ENCODE results near the gene PEPD.
"Not testable (repeated sequence)": the region's sequence is repeated elsewhere in the genome, so short reads cannot be mapped to it uniquely, and the experiment has no call there.

The PEPD gene

GRCh38 chr19:33481863-33482262 is 39.7 kb downstream of the PEPD start:
- Histone ChIP-seq H3K4me2 (ENCODE audit: low read depth, low read length, poor library complexity, severe bottlenecking) (no peak overlapping the region), H3K36me3 (ENCODE audit: insufficient read depth, low read length) (no peaks in the 10 kb centered on the region), H3K9me3 (ENCODE audit: insufficient read depth, low read depth, low read length) (no peaks in the 10 kb centered on the region), H3K9me2 (replicated peaks; ENCODE audit: low read depth, low read length) (no peaks in the 10 kb centered on the region), H3K79me2 (ENCODE audit: insufficient read depth, low read length) (no peaks in the 10 kb centered on the region), H3K4me3 (ENCODE audit: low read length, poor library complexity, severe bottlenecking) (no peak overlapping the region), H2AFZ (ENCODE audit: low read length) (no peak overlapping the region), H4K20me1 (ENCODE audit: insufficient read depth, low read length, poor library complexity, severe bottlenecking) (no peaks in the 10 kb centered on the region), H3K27me3 (ENCODE audit: insufficient read depth, low read length, poor library complexity, severe bottlenecking) (no peaks in the 10 kb centered on the region), H3K9ac (ENCODE audit: low read depth, low read length, poor library complexity, severe bottlenecking) (no peak overlapping the region), H3F3A (ENCODE audit: low read depth) (no peaks in the 10 kb centered on the region), H3K4me1 (ENCODE audit: insufficient read depth, low read length, poor library complexity, severe bottlenecking) (no peaks in the 10 kb centered on the region)
- no peak for TF ChIP-seq EZH2phosphoT487 (IDR thresholded peaks at IDR 0.05; ENCODE audit: borderline replicate concordance)
- TF ChIP-seq, protein P1, sequence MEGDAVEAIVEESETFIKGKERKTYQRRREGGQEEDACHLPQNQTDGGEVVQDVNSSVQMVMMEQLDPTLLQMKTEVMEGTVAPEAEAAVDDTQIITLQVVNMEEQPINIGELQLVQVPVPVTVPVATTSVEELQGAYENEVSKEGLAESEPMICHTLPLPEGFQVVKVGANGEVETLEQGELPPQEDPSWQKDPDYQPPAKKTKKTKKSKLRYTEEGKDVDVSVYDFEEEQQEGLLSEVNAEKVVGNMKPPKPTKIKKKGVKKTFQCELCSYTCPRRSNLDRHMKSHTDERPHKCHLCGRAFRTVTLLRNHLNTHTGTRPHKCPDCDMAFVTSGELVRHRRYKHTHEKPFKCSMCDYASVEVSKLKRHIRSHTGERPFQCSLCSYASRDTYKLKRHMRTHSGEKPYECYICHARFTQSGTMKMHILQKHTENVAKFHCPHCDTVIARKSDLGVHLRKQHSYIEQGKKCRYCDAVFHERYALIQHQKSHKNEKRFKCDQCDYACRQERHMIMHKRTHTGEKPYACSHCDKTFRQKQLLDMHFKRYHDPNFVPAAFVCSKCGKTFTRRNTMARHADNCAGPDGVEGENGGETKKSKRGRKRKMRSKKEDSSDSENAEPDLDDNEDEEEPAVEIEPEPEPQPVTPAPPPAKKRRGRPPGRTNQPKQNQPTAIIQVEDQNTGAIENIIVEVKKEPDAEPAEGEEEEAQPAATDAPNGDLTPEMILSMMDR (conservative IDR thresholded peaks at IDR 0.05; ENCODE audit: low read length), result no peak

GRCh38 chr19:33479570-33479969 is 42.0 kb downstream of the PEPD start:
- not testable (repeated sequence) for H3K36me3 ChIP-seq (ENCODE audit: insufficient read depth, low read length); H3K9me2 ChIP-seq (replicated peaks; ENCODE audit: low read depth, low read length); H4K20me1 ChIP-seq (ENCODE audit: insufficient read depth, low read length, poor library complexity, severe bottlenecking); H3K9me3 ChIP-seq (ENCODE audit: insufficient read depth, low read depth, low read length); H3K9ac ChIP-seq (ENCODE audit: low read depth, low read length, poor library complexity, severe bottlenecking); H2AFZ ChIP-seq (ENCODE audit: low read length); H3K4me3 ChIP-seq (ENCODE audit: low read length, poor library complexity, severe bottlenecking); H3K79me2 ChIP-seq (ENCODE audit: insufficient read depth, low read length); H3K27me3 ChIP-seq (ENCODE audit: insufficient read depth, low read length, poor library complexity, severe bottlenecking); H3K4me2 ChIP-seq (ENCODE audit: low read depth, low read length, poor library complexity, severe bottlenecking); H3F3A ChIP-seq (ENCODE audit: low read depth); H3K4me1 ChIP-seq (ENCODE audit: insufficient read depth, low read length, poor library complexity, severe bottlenecking)

GRCh38 chr19:33477781-33478180 is 43.8 kb downstream of the PEPD start:
- TF ChIP-seq, protein P1 (conservative IDR thresholded peaks at IDR 0.05; ENCODE audit: low read length), result no peak
- TF ChIP-seq EZH2phosphoT487 (IDR thresholded peaks at IDR 0.05; ENCODE audit: borderline replicate concordance), result no peak
- no peaks in the 10 kb centered on the region for H3K9me2 ChIP-seq (replicated peaks; ENCODE audit: low read depth, low read length)
- H3K4me1 ChIP-seq (ENCODE audit: insufficient read depth, low read length, poor library complexity, severe bottlenecking), result peaks cover 26% of the 10 kb centered on the region
- H2AFZ ChIP-seq (ENCODE audit: low read length), result no peak overlapping the region
- no peaks in the 10 kb centered on the region for H3K27me3 ChIP-seq (ENCODE audit: insufficient read depth, low read length, poor library complexity, severe bottlenecking)
- H3K9me3 ChIP-seq (ENCODE audit: insufficient read depth, low read depth, low read length), result no peaks in the 10 kb centered on the region
- H3F3A ChIP-seq (ENCODE audit: low read depth), result no peaks in the 10 kb centered on the region
- no peaks in the 10 kb centered on the region for H3K36me3 ChIP-seq (ENCODE audit: insufficient read depth, low read length)
- no peaks in the 10 kb centered on the region for H4K20me1 ChIP-seq (ENCODE audit: insufficient read depth, low read length, poor library complexity, severe bottlenecking)
- H3K4me3 ChIP-seq (ENCODE audit: low read length, poor library complexity, severe bottlenecking), result no peak overlapping the region
- no peak overlapping the region for H3K4me2 ChIP-seq (ENCODE audit: low read depth, low read length, poor library complexity, severe bottlenecking)
- H3K79me2 ChIP-seq (ENCODE audit: insufficient read depth, low read length), result no peaks in the 10 kb centered on the region
- H3K9ac ChIP-seq (ENCODE audit: low read depth, low read length, poor library complexity, severe bottlenecking), result no peak overlapping the region

DNA sequence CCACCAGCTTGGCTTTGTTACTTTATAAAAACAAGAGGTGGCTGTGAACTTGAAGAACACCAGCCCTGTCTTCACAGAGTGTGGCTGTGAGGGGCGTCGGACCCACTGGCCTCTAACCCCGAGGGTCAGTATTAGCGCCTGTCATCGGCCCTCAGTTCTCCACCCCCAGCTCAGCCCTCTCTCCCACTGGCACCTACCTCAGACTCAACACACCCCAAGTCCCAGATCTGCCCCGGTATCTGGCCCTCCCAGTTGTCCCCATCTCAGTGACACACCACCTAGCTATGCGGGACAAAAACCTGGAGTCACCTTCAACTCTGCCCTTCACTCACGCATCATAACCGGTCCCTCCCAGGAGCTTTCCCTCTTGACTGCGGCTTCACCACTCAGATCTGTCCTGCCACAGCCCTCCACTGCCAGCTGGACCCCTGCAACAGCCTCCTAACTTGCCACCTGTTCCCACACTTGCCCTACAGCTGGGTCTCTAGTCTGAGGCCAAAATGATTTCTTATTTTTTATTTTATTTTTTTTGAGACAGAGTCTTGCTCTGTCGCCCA is 45.4 kb downstream of the PEPD start:
- Histone ChIP-seq H3K4me3 (ENCODE audit: low read length, poor library complexity, severe bottlenecking) (no peak overlapping the region), H3K36me3 (ENCODE audit: insufficient read depth, low read length) (no peaks in the 10 kb centered on the region), H4K20me1 (ENCODE audit: insufficient read depth, low read length, poor library complexity, severe bottlenecking) (no peaks in the 10 kb centered on the region), H3K9ac (ENCODE audit: low read depth, low read length, poor library complexity, severe bottlenecking) (no peak overlapping the region), H2AFZ (ENCODE audit: low read length) (no peak overlapping the region), H3K9me3 (ENCODE audit: insufficient read depth, low read depth, low read length) (no peaks in the 10 kb centered on the region), H3F3A (ENCODE audit: low read depth) (no peaks in the 10 kb centered on the region), H3K4me1 (ENCODE audit: insufficient read depth, low read length, poor library complexity, severe bottlenecking) (peaks cover 40% of the 10 kb centered on the region), H3K27me3 (ENCODE audit: insufficient read depth, low read length, poor library complexity, severe bottlenecking) (no peaks in the 10 kb centered on the region), H3K79me2 (ENCODE audit: insufficient read depth, low read length) (no peaks in the 10 kb centered on the region), H3K4me2 (ENCODE audit: low read depth, low read length, poor library complexity, severe bottlenecking) (no peak overlapping the region), H3K9me2 (replicated peaks; ENCODE audit: low read depth, low read length) (no peaks in the 10 kb centered on the region)
- no peak for TF ChIP-seq EZH2phosphoT487 (IDR thresholded peaks at IDR 0.05; ENCODE audit: borderline replicate concordance)
- TF ChIP-seq, protein P1 (conservative IDR thresholded peaks at IDR 0.05; ENCODE audit: low read length), result no peak
